GM19238 (cell line): ENCODE measurements around the gene IGIP.
A peak's percentile ranks its signal among the peaks of the same experiment; 100 is the strongest.

ENCODE experiments used
- DNase-seq: peaks from one replicate; pipeline ENCODE4 v3.0.0; 2011; ENCODE audit warnings: low spot score; ENCODE audit not compliant: insufficient read length

IGIP gene

GRCh38 chr5:140111011-140111858 lies 14.5 kb upstream of the IGIP start:
- no peak for DNase-seq

- DNase-seq = no peak
These were observed 13.7 kb upstream of the IGIP start for GRCh38 chr5:140111859-140112551.

- DNase-seq = no peak
These were observed 13.0 kb upstream of the IGIP start for GRCh38 chr5:140112685-140113179.

- no peak for DNase-seq
These were observed 12.5 kb upstream of the IGIP start for GRCh38 chr5:140113180-140113698.

GRCh38 chr5:140113699-140114263 lies 12.0 kb upstream of the IGIP start, which contains the start of gene PURA:
Gene PURA, plus strand, starts transcription at chr5:140114109. Its CDS starts 73 bp downstream, at chr5:140114182.
- peak; percentile 95 for DNase-seq

GRCh38 chr5:140114341-140115185 lies 11.2 kb upstream of the IGIP start:
- DNase-seq = no peak

GRCh38 chr5:140115186-140115500 lies 10.6 kb upstream of the IGIP start:
- DNase-seq = no peak

GRCh38 chr5:140116716-140117115 lies 9.0 kb upstream of the IGIP start:
- DNase-seq = no peak

GRCh38 chr5:140117523-140117922 lies 8.2 kb upstream of the IGIP start:
- DNase-seq = no peak

GRCh38 chr5:140118302-140118936 lies 7.3 kb upstream of the IGIP start:
- no peak for DNase-seq

- DNase-seq = no peak
These were observed 727 bp downstream of the IGIP start for GRCh38 chr5:140126315-140127012.

GRCh38 chr5:140128376-140128775 lies 2.6 kb downstream of the IGIP start:
- DNase-seq = no peak

- DNase-seq = no peak
These were observed 5.4 kb downstream of the IGIP start for GRCh38 chr5:140130949-140131733.

- DNase-seq = no peak
These were observed 6.3 kb downstream of the IGIP start for GRCh38 chr5:140131967-140132409.

GRCh38 chr5:140133514-140134167 lies 7.9 kb downstream of the IGIP start:
- no peak for DNase-seq

GRCh38 chr5:140134277-140134935 lies 8.7 kb downstream of the IGIP start:
- no peak for DNase-seq

GRCh38 chr5:140135127-140135526 lies 9.4 kb downstream of the IGIP start:
- no peak for DNase-seq

GRCh38 chr5:140136624-140137023 lies 10.9 kb downstream of the IGIP start:
- no peak for DNase-seq
